Stimulated activated memory B cell treated with anti-CD40 and anti-IgM and Interleukin-4, amounts not matched to agents 10 μg/mL and 1 μg/mL and 100 μg/mL, for 72 hours (primary cell): ENCODE results near the gene OAS2.
A peak's percentile ranks its signal among the peaks of the same experiment; 100 is the strongest.

Experiments used
- ATAC-seq: fragments of 150-1000 bp; cut with Tn5 transposase; 2 replicates; pipeline ENCODE4 v1.10.0; 2021
- H3K27ac Mint-ChIP-seq: one replicate; pipeline ENCODE4 v1.8.0; 2022; ENCODE audit warnings: mild to moderate bottlenecking, mixed read lengths
- H3K27me3 Mint-ChIP-seq: one replicate; pipeline ENCODE4 v1.8.0; 2022; ENCODE audit warnings: mixed read lengths
- H3K36me3 Mint-ChIP-seq: one replicate; pipeline ENCODE4 v1.8.0; 2022; ENCODE audit warnings: mixed read lengths
- H3K4me1 Mint-ChIP-seq: one replicate; pipeline ENCODE4 v1.8.0; 2022; ENCODE audit warnings: mixed read lengths
- H3K4me3 Mint-ChIP-seq: one replicate; pipeline ENCODE4 v1.8.0; 2022; ENCODE audit warnings: mild to moderate bottlenecking, moderate library complexity, mixed read lengths
- H3K9me3 Mint-ChIP-seq: one replicate; pipeline ENCODE4 v1.8.0; 2022; ENCODE audit warnings: mixed read lengths

Gene OAS2

GRCh38 chr12:112967306-112967705, 11.0 kb upstream of the OAS2 start:
- Mint-ChIP-seq H3K9me3 (no peaks in the 10 kb centered on the region), H3K36me3 (peaks cover 51% of the 10 kb centered on the region), H3K4me3 (no peak overlapping the region), H3K4me1 (no peaks in the 10 kb centered on the region), H3K27me3 (no peaks in the 10 kb centered on the region), H3K27ac (no peak overlapping the region)
- no peak for ATAC-seq

- no peak for ATAC-seq
- no peak overlapping the region for H3K27ac Mint-ChIP-seq
- H3K36me3 Mint-ChIP-seq, result peaks cover 45% of the 10 kb centered on the region
- no peaks in the 10 kb centered on the region for H3K4me1 Mint-ChIP-seq
- no peaks in the 10 kb centered on the region for H3K9me3 Mint-ChIP-seq
- H3K4me3 Mint-ChIP-seq, result no peak overlapping the region
- no peaks in the 10 kb centered on the region for H3K27me3 Mint-ChIP-seq
Observed at GRCh38 chr12:112967858-112968257, 10.5 kb upstream of the OAS2 start.

- Mint-ChIP-seq H3K4me3 (no peak overlapping the region), H3K4me1 (peaks cover 10% of the 10 kb centered on the region), H3K9me3 (no peaks in the 10 kb centered on the region), H3K36me3 (peaks cover 29% of the 10 kb centered on the region), H3K27ac (no peak overlapping the region), H3K27me3 (no peaks in the 10 kb centered on the region)
- ATAC-seq, result no peak
Observed at GRCh38 chr12:112969547-112970306, 8.6 kb upstream of the OAS2 start.

GRCh38 chr12:112970391-112970790, 7.9 kb upstream of the OAS2 start:
- H3K4me3 Mint-ChIP-seq, result no peak overlapping the region
- no peak for ATAC-seq

GRCh38 chr12:112971248-112971647, 7.1 kb upstream of the OAS2 start:
- H3K27me3 Mint-ChIP-seq, result no peaks in the 10 kb centered on the region
- H3K27ac Mint-ChIP-seq, result no peak overlapping the region
- H3K9me3 Mint-ChIP-seq, result no peaks in the 10 kb centered on the region
- no peak for ATAC-seq
- no peak overlapping the region for H3K4me3 Mint-ChIP-seq
- peaks cover 23% of the 10 kb centered on the region for H3K36me3 Mint-ChIP-seq
- peaks cover 10% of the 10 kb centered on the region for H3K4me1 Mint-ChIP-seq

More at GRCh38 chr12:112970391-112970790, 7.9 kb upstream of the OAS2 start:
- H3K27ac Mint-ChIP-seq, result no peak overlapping the region
- peaks cover 10% of the 10 kb centered on the region for H3K4me1 Mint-ChIP-seq
- H3K27me3 Mint-ChIP-seq, result no peaks in the 10 kb centered on the region
- H3K36me3 Mint-ChIP-seq, result peaks cover 29% of the 10 kb centered on the region
- H3K9me3 Mint-ChIP-seq, result no peaks in the 10 kb centered on the region

- peaks cover 16% of the 10 kb centered on the region for H3K4me1 Mint-ChIP-seq
- no peak overlapping the region for H3K27ac Mint-ChIP-seq
- H3K4me3 Mint-ChIP-seq, result no peak overlapping the region
- ATAC-seq, result no peak
- no peaks in the 10 kb centered on the region for H3K9me3 Mint-ChIP-seq
- peaks cover 7% of the 10 kb centered on the region for H3K36me3 Mint-ChIP-seq
- no peaks in the 10 kb centered on the region for H3K27me3 Mint-ChIP-seq
Observed at GRCh38 chr12:112973011-112973735, 5.1 kb upstream of the OAS2 start.

- H3K36me3 Mint-ChIP-seq, result peaks cover 7% of the 10 kb centered on the region
- no peak overlapping the region for H3K27ac Mint-ChIP-seq
- no peak overlapping the region for H3K4me3 Mint-ChIP-seq
- no peaks in the 10 kb centered on the region for H3K9me3 Mint-ChIP-seq
- no peak for ATAC-seq
- no peaks in the 10 kb centered on the region for H3K27me3 Mint-ChIP-seq
- H3K4me1 Mint-ChIP-seq, result peaks cover 16% of the 10 kb centered on the region
Observed at GRCh38 chr12:112973818-112974231, 4.5 kb upstream of the OAS2 start.

- no peak for ATAC-seq
- H3K4me3 Mint-ChIP-seq, result no peak overlapping the region
- H3K27me3 Mint-ChIP-seq, result no peaks in the 10 kb centered on the region
- no peaks in the 10 kb centered on the region for H3K9me3 Mint-ChIP-seq
- peaks cover 6% of the 10 kb centered on the region for H3K36me3 Mint-ChIP-seq
- peaks cover 26% of the 10 kb centered on the region for H3K4me1 Mint-ChIP-seq
- H3K27ac Mint-ChIP-seq, result no peak overlapping the region
Observed at GRCh38 chr12:112974904-112975303, 3.4 kb upstream of the OAS2 start.

- peak overlapping the region; percentile 98 for H3K27ac Mint-ChIP-seq
- no peak overlapping the region for H3K4me3 Mint-ChIP-seq
- no peak for ATAC-seq
- peaks cover 10% of the 10 kb centered on the region for H3K36me3 Mint-ChIP-seq
- peaks cover 4% of the 10 kb centered on the region for H3K9me3 Mint-ChIP-seq
- peaks cover 49% of the 10 kb centered on the region for H3K4me1 Mint-ChIP-seq
- no peaks in the 10 kb centered on the region for H3K27me3 Mint-ChIP-seq
Observed at GRCh38 chr12:112977139-112977538, 1.2 kb upstream of the OAS2 start.

GRCh38 chr12:112977641-112978040, 678 bp upstream of the OAS2 start:
- Mint-ChIP-seq H3K4me1 (peaks cover 54% of the 10 kb centered on the region), H3K4me3 (peak overlapping the region; percentile 99), H3K27ac (peak overlapping the region; percentile 98), H3K9me3 (peaks cover 4% of the 10 kb centered on the region), H3K36me3 (peaks cover 15% of the 10 kb centered on the region), H3K27me3 (no peaks in the 10 kb centered on the region)
- no peak for ATAC-seq

GRCh38 chr12:112979041-112979680, 842 bp downstream of the OAS2 start:
- peaks cover 28% of the 10 kb centered on the region for H3K36me3 Mint-ChIP-seq
- H3K4me1 Mint-ChIP-seq, result peaks cover 55% of the 10 kb centered on the region

GRCh38 chr12:112980491-112981158, 2.3 kb downstream of the OAS2 start:
- H3K36me3 Mint-ChIP-seq, result peaks cover 42% of the 10 kb centered on the region
- no peak for ATAC-seq
- no peaks in the 10 kb centered on the region for H3K27me3 Mint-ChIP-seq
- H3K4me3 Mint-ChIP-seq, result peak overlapping the region; percentile 57
- peaks cover 62% of the 10 kb centered on the region for H3K4me1 Mint-ChIP-seq
- peak overlapping the region; percentile 98 for H3K27ac Mint-ChIP-seq
- H3K9me3 Mint-ChIP-seq, result peaks cover 8% of the 10 kb centered on the region

More at GRCh38 chr12:112979041-112979680, 842 bp downstream of the OAS2 start:
- H3K27me3 Mint-ChIP-seq, result no peaks in the 10 kb centered on the region
- peak overlapping the region; percentile 98 for H3K27ac Mint-ChIP-seq
- peak overlapping the region; percentile 99 for H3K4me3 Mint-ChIP-seq
- peak; percentile 75 for ATAC-seq
- H3K9me3 Mint-ChIP-seq, result peaks cover 4% of the 10 kb centered on the region

- Mint-ChIP-seq H3K27ac (peak overlapping the region; percentile 78), H3K4me3 (no peak overlapping the region), H3K4me1 (peaks cover 61% of the 10 kb centered on the region), H3K27me3 (no peaks in the 10 kb centered on the region), H3K9me3 (peaks cover 8% of the 10 kb centered on the region), H3K36me3 (peaks cover 84% of the 10 kb centered on the region)
- ATAC-seq, result no peak
Observed at GRCh38 chr12:112985642-112986290, 7.4 kb downstream of the OAS2 start.

- Mint-ChIP-seq H3K27ac (peak overlapping the region; percentile 78), H3K4me3 (no peak overlapping the region), H3K4me1 (peaks cover 55% of the 10 kb centered on the region), H3K36me3 (peaks cover 87% of the 10 kb centered on the region), H3K27me3 (no peaks in the 10 kb centered on the region), H3K9me3 (peaks cover 8% of the 10 kb centered on the region)
- ATAC-seq, result no peak
Observed at GRCh38 chr12:112986291-112986800, 8.0 kb downstream of the OAS2 start.
